HL-60/S4 treated with phorbol 12-myristate 13-acetate at 8.2 ng/mL for 4 days and 3 days (cell line): ENCODE measurements around the gene PPP1R36.

Experiments
- in situ Hi-C: fragments of 300-500 bp; cut with MboI; formaldehyde crosslinking; loops from 2 replicates; pipeline ENCODE4 v1.15.0; 2022; ENCODE audit warnings: low sequenced_read_pairs

Gene PPP1R36

GRCh38 chr14:64638625-64639024 is 88.9 kb downstream of the PPP1R36 start:
- in situ Hi-C loops = no loop called here
